ENCODE results near the gene ANKRD23.
A peak's percentile ranks its signal among the peaks of the same experiment; 100 is the strongest.
"Not testable (repeated sequence)": the region's sequence is repeated elsewhere in the genome, so short reads cannot be mapped to it uniquely, and the experiment has no call there.

ANKRD23 gene

DNA sequence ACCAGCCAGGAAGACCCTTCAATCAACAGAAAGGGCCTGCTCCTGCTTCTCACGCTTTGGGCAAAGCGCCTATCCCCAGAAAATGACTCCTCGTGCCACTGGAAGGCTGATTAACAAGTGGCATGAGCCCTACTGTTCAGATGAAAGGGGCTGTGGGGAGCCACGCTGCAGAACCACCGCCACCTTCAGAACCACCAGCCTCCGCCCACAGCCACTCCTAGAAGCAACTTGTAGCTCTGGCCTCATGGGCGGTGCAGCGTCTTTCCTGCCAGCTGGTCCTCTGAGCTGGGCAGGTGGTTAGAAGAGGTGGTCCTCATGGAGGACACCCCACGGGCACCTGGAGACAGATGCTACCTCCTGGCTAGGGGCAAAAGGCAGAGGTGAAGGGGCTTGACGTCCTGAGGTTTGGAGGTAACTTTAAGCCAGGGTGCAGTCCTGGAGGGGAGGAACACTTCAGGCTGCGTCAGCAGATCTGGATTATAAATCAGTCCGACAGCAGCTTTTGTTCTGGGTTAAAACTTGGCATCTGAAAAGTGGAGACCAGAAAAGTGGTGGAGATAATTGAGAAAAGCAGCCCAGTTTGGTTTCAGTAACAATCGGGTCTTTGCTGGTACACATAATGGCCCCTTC is 26.9 kb upstream of the ANKRD23 start:
- H3K36me3 Mint-ChIP-seq (ENCODE audit: low read depth) = no peaks in the 10 kb centered on the region
- H3K27ac Mint-ChIP-seq = no peak overlapping the region
- intact Hi-C loops (cut with micrococcal nuclease) = no loop called here
- H3K4me1 Mint-ChIP-seq (ENCODE audit: low read depth) = peaks cover 67% of the 10 kb centered on the region
- no peaks in the 10 kb centered on the region for H3K9me3 Mint-ChIP-seq
- peak overlapping the region; percentile 35 for H3K4me3 Mint-ChIP-seq
- H3K27me3 Mint-ChIP-seq = peaks cover 84% of the 10 kb centered on the region

DNA sequence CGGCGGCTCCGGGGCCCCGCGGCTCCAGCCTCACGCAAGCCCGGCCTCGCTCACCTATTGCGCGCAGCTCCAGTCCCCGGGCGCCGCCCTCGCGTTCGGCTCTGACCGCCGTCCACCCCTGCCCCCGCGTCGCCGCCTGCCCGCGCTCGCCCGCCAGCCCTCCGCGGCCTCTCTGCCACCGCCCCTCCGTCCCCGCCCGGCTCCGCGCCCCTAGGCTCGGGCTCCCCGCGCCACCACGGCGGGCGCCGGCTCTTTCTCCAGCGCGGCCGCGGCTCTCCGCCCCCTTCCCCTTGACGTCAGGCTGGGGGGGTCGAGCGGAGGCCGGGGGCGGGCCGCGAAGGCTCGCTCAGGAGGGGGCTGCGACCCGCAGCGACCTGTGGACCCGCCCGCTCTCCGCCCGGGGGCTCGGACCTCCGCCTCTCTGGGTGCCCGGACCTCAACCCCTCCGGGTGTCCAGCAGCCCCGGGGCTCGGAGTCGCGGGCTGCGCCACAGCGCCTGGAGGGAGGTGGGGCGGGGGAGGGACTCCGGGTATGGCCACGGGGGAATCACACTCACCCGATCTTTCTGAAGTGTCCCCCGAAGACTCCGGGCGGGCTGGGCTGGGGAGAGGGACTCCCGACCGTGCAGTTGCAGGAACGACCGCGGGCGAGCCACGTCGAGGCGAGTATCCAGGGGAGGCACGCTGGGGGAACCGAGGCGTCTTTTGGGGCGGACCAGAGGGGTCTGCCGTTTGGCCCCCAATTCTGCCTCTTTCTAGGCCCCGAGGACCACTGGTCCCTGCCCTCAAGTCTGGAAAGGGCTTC is 26.2 kb upstream of the ANKRD23 start, which contains the start of gene SEMA4C:
Gene SEMA4C (minus strand): TSS at position 259 of the 804 bp plus-strand sequence. CDS start 2,194 bp downstream, outside the sequence.
- Mint-ChIP-seq H3K27me3 (peaks cover 84% of the 10 kb centered on the region), H3K9me3 (no peaks in the 10 kb centered on the region), H3K27ac (no peak within 1 kb of the TSS), H3K4me1 (ENCODE audit: low read depth) (peaks cover 61% of the 10 kb centered on the region), H3K4me3 (peak within 1 kb of the TSS; percentile 37), H3K36me3 (ENCODE audit: low read depth) (no peaks in the 10 kb centered on the region)
- intact Hi-C loops (cut with micrococcal nuclease) = no loop called here

DNA sequence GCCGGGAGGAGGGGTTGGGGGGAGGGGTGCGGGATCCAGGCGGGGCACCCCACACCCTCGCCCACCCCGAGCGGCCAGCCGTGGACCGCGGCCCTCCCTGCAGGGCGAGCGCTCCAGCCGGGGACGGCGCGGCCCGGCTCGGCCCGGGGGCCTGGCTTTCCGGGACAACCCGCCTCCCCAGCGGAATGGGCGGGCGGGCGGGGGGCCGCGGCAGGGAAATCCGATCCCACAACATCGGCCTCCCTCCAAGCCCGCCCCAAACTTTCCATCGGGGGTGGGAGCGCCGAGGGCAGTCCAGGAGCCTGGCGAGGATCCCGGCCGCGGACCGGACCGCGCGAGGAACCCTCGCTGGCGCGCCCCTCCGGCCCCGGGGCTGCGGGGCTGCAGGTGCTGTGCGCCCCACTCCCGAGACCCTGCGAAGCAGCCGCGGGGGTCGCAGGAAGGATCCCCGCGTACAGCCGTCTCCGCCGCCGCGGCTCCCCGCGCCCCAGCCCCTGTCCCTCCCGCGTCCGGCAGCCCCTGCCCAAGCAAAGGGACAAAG is 25.5 kb upstream of the ANKRD23 start:
- Mint-ChIP-seq H3K9me3 (no peaks in the 10 kb centered on the region), H3K4me1 (ENCODE audit: low read depth) (peaks cover 54% of the 10 kb centered on the region), H3K4me3 (peak overlapping the region; percentile 20), H3K27ac (no peak overlapping the region), H3K27me3 (peaks cover 84% of the 10 kb centered on the region), H3K36me3 (ENCODE audit: low read depth) (no peaks in the 10 kb centered on the region)
- intact Hi-C loops (cut with micrococcal nuclease) = no loop called here

DNA sequence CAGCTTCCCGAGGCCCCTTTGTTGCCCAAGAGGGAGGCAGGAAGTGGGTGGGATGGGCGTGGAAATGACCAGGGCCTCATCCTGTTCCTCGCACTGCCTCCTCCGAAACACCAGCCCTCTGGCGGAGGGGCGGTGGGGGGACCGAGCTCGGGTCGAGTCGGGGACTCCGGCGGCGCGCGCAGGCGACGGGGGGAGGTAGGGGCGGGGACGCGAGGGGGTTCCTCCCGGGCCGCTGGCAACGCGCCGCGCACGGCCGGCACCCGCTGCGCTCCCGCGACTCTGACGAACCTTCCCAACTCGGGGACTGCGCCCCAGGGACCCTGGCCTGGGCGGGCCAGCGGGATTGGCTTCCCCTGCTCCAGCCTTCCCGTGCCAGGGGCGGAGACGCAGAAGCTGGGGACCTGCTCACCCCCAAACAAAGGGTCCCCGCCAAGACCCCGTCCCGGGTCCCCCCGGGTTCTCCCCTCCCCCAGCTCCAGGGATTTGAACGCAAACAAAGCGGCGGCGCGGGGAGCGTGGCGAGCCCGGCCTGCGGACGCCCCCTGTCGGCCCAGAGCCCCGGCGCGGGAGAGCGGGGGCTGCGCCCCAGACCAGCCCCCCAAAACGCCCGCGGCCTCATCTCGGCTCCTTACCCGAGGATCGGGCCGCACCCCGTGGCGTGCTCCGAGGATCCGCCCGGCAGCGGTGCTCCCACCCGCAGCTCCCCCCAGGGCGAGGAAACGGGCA is 24.9 kb upstream of the ANKRD23 start:
- Mint-ChIP-seq H3K27ac (peak overlapping the region; percentile 52), H3K27me3 (peaks cover 83% of the 10 kb centered on the region), H3K9me3 (no peaks in the 10 kb centered on the region), H3K4me1 (ENCODE audit: low read depth) (peaks cover 49% of the 10 kb centered on the region), H3K36me3 (ENCODE audit: low read depth) (no peaks in the 10 kb centered on the region), H3K4me3 (peak overlapping the region; percentile 58)
- intact Hi-C loops (cut with micrococcal nuclease) = no loop called here

DNA sequence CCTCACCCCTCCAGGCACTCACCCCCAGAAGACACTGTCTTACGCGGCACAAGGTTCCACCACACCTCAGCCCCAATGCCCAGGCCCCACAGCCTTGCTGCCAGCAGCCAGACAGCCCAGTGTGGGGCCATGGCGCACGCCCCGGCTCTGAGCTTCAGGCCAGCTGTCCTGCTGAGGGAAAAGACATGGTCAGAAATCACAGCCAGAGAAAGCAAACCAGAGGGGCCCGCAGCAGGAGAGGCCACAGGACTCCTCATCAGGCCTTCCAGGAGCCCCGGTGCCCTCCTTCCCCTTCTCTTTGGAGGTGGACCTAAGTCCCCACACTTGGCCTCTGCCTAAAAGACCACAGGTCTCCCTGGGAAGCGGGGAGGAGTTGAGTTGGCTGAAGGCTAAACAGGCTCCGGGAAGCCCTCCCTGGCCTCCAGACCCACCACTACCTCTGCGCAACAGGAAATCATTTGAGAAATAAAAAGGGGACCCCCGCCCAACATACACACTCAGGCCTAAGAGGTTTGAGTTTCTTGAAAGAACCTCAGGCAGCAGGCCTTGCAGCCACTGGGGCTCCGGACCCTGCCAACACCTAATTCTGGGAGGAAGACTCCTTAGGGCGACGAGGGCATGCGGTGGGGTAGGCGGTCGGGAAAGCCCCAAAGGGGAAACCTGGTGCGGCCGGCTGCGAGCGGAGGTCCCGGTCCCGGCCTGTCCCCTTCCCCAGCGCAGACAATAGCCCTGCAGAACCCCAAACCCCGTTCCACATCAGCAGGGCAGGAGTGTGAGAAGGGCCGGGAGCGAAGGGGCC is 24.1 kb upstream of the ANKRD23 start:
- Mint-ChIP-seq H3K9me3 (no peaks in the 10 kb centered on the region), H3K4me3 (peak overlapping the region; percentile 58), H3K27me3 (peaks cover 86% of the 10 kb centered on the region), H3K27ac (peak overlapping the region; percentile 52), H3K36me3 (ENCODE audit: low read depth) (no peaks in the 10 kb centered on the region), H3K4me1 (ENCODE audit: low read depth) (peaks cover 50% of the 10 kb centered on the region)
- intact Hi-C loops (cut with micrococcal nuclease) = no loop called here

DNA sequence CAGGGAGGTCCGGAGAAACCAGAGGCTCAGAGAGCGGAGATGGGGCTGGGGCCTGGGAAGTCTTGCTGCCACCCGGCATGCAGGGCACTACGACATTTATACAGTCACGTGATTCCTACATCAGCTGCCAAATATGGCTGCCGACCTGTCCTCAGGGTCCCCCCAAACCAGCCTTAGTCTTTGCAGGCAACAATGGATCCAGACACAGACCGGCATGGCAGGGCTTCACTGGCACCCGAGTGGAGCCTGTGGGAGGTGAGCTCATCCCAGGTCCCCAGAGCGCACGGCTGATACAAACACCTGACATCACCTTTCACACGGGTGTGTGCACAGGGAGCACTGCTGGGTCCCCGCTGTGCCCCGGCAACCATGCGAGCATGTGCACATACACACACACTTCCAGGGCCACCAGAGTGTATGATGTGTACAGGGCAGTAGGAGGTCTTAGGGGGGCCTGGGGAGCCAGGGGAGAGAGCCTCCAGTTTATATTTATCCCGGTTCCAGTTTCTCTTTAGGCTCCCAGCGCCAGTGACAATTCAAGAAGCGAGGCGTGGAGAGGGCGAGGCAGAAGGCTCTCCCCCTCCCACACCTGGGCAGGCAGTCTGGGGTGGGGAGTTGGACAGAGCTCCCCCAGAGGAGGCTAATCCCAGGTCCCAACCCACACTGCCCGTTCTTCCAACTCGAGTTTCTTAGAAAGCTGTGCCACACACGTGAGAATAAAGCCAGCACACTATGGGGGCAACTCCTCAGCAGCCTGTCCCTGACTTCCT is 23.4 kb upstream of the ANKRD23 start:
- intact Hi-C loops (cut with micrococcal nuclease) = no loop called here
- H3K27me3 Mint-ChIP-seq = peaks cover 86% of the 10 kb centered on the region
- H3K36me3 Mint-ChIP-seq (ENCODE audit: low read depth) = no peaks in the 10 kb centered on the region
- H3K4me1 Mint-ChIP-seq (ENCODE audit: low read depth) = peaks cover 52% of the 10 kb centered on the region
- no peak overlapping the region for H3K4me3 Mint-ChIP-seq
- no peak overlapping the region for H3K27ac Mint-ChIP-seq
- no peaks in the 10 kb centered on the region for H3K9me3 Mint-ChIP-seq

DNA sequence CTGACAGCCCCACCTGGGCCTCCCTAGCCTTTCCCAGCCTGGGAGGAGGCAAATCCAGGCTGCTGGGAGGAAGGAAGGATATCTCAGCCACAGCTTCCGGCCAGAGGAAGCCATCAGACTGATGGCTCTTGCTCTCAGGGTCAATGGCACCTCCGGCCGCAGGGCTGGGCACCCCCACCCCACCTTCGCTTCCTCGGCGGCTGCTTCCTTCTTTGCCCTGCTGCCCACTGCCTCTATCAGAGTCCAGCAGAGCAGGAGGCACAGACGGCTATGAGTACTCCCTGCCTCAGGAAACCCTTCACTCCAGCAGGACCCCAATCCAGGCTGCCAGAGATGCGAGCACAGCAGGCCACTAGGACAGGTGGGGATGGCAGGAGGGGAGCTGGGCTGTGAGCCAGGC is 22.8 kb upstream of the ANKRD23 start:
- no peaks in the 10 kb centered on the region for H3K36me3 Mint-ChIP-seq (ENCODE audit: low read depth)
- intact Hi-C loops (cut with micrococcal nuclease) = no loop called here
- no peaks in the 10 kb centered on the region for H3K9me3 Mint-ChIP-seq
- H3K27ac Mint-ChIP-seq = no peak overlapping the region
- no peak overlapping the region for H3K4me3 Mint-ChIP-seq
- peaks cover 85% of the 10 kb centered on the region for H3K27me3 Mint-ChIP-seq
- peaks cover 58% of the 10 kb centered on the region for H3K4me1 Mint-ChIP-seq (ENCODE audit: low read depth)

DNA sequence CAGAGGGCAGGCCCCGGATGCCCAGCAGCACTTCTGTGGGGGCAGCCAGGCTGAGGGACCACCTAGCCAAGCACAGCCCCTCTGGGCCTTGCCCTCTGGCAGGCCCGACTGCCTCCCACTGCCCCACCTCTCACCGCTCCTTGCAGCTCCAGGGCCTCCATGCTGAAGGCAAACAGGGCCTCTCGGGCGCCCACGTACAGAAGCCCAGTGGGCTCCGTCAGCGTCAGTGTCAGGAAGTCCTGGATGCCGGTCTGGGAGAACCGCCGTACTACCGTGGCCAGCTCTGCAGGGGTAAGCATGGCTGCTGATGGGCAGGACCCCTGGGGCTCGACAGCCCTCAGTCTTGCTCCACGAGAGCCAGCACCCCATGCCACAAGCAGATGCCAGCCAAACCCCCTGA is 22.3 kb upstream of the ANKRD23 start:
- Mint-ChIP-seq H3K4me3 (no peak overlapping the region), H3K27ac (no peak overlapping the region), H3K9me3 (no peaks in the 10 kb centered on the region), H3K36me3 (ENCODE audit: low read depth) (no peaks in the 10 kb centered on the region), H3K27me3 (peaks cover 86% of the 10 kb centered on the region), H3K4me1 (ENCODE audit: low read depth) (peaks cover 62% of the 10 kb centered on the region)
- intact Hi-C loops (cut with micrococcal nuclease) = no loop called here

DNA sequence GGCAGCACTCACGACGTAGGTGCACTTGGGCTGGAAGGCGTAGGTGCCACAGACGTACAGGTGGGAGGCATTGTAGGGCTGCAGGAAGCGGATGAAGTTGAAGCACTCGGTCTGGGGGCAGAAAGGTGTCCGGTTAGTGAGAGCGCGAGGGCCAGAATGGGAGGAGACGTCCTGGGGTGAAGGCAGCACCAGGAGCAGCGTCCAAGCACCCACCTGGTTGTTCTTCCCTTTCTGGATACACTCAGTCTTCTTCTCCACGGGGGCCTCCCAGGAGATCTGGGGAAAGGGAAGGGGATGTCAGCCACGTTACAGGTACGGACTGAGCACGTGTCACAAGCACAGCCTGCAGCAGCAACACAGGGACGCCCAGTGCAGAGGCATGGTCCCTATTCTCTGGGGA is 21.8 kb upstream of the ANKRD23 start:
- H3K4me3 Mint-ChIP-seq = no peak overlapping the region
- H3K9me3 Mint-ChIP-seq = no peaks in the 10 kb centered on the region
- peaks cover 59% of the 10 kb centered on the region for H3K4me1 Mint-ChIP-seq (ENCODE audit: low read depth)
- no peaks in the 10 kb centered on the region for H3K36me3 Mint-ChIP-seq (ENCODE audit: low read depth)
- H3K27me3 Mint-ChIP-seq = peaks cover 86% of the 10 kb centered on the region
- no peak overlapping the region for H3K27ac Mint-ChIP-seq
- intact Hi-C loops (cut with micrococcal nuclease) = no loop called here

DNA sequence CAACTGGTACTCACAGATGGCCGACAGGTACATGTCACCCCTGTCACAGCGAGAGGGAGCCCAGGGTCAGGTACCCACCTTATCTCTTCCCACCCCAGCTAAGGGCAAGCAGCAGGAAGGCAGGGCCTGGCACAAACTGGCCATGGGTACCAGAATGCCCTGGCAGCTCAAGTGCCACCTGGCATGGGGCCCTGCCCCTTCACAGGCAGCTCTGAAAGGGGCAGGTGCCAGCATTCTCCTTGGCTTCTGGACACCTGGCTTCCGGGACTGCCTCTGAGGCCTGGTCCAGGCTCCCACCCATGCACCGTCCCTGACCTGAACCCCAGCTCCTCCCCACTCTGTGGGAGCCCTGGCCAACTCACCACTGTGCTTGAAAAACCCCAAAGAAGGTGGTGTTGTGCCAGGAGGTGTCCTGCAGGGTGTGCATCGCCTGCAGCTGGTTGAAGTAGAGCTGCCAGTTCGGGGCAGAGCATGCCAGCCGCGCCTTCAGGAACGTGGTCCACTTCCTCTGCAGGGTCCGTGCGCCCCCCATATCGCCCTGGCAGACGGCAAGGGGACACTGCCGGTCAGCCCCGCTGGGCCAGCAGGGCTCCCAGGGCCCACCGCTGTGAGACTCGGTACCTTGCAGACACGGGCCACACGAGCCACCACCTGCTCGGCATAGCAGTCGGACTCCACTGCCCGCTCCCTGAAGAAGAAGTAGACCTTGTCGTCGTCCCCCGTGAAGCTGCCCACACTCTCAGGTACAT is 20.7 kb upstream of the ANKRD23 start:
- Mint-ChIP-seq H3K4me3 (no peak overlapping the region), H3K4me1 (ENCODE audit: low read depth) (peaks cover 55% of the 10 kb centered on the region), H3K36me3 (ENCODE audit: low read depth) (no peaks in the 10 kb centered on the region), H3K27me3 (peaks cover 85% of the 10 kb centered on the region), H3K9me3 (no peaks in the 10 kb centered on the region), H3K27ac (no peak overlapping the region)
- intact Hi-C loops (cut with micrococcal nuclease) = no loop called here

DNA sequence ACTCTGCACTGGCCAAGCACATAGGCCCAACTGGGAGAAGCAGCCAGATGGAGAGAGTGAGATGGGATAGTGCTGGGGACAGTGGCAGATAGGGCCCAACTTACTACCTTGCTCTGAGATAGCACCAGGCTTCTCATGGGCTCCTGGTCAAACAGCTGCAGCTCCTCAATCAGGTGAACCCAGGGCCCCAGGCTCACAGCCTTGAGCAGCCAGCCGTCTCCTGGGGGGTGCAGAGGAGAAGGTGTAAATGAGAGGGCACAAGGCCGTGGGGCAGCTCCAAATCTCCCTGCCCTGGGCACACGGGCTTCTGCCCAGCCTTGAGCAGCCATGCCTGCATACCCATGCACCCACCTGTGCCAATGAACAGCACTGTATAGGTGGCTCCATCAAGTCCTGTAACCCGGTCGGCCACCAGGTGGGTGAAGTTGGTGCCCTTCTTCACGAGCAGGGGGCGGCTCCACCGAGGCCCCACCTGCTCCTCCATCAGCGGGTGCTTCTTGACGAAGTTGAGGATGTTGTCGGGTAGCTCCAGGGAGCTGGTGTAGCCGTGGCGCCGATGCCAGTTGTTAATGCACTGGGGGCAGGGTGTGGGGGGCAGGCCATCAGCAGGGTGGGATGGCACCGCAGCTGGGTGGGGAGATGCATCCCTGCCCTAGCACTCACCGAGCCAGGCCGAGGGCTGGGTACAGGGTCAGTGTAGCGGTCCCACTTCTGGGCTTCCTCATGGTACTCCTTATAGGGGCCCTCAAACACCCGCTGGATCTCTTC is 19.9 kb upstream of the ANKRD23 start:
- Mint-ChIP-seq H3K36me3 (ENCODE audit: low read depth) (no peaks in the 10 kb centered on the region), H3K27ac (no peak overlapping the region), H3K4me3 (no peak overlapping the region), H3K4me1 (ENCODE audit: low read depth) (peaks cover 63% of the 10 kb centered on the region), H3K9me3 (no peaks in the 10 kb centered on the region), H3K27me3 (peaks cover 93% of the 10 kb centered on the region)
- intact Hi-C loops (cut with micrococcal nuclease) = no loop called here

DNA sequence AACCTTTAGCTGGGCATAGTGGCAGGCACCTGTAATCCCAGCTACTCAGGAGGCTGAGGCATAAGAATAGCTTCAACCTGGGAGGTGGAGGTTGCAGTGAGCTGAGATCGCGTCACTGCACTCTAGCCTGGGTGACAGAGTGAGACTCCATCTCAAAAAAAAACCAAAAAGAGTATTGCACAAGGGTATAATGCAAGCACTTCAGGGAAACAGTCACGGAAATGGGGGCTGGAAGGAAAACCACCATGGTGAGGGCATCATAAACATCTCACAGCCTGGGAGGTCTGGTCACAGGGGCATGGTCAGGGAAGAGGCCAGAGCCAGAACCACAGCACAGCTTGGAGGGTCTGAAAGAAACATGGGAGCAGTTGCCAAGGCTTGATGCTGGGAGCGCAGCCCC is 19.2 kb upstream of the ANKRD23 start:
- H3K4me3 Mint-ChIP-seq; H3K36me3 Mint-ChIP-seq (ENCODE audit: low read depth); H3K27ac Mint-ChIP-seq; intact Hi-C loops (cut with micrococcal nuclease); H3K9me3 Mint-ChIP-seq: not testable (repeated sequence)
- H3K27me3 Mint-ChIP-seq = peaks cover 93% of the 10 kb centered on the region
- peaks cover 61% of the 10 kb centered on the region for H3K4me1 Mint-ChIP-seq (ENCODE audit: low read depth)
